Stimulated activated CD4-positive, alpha-beta T cell treated with anti-CD3 and anti-CD28 coated beads, Interleukin-15, amount 100 ng/mL, for 24 hours (primary cell): Measurements from ENCODE around the gene CASQ2.
"Not testable (repeated sequence)": the region's sequence is repeated elsewhere in the genome, so short reads cannot be mapped to it uniquely, and the experiment has no call there.

ENCODE experiments used
- DNase-seq: peaks from one replicate; pipeline ENCODE4 v3.0.0-alpha.2; 2020

CASQ2 gene

DNA sequence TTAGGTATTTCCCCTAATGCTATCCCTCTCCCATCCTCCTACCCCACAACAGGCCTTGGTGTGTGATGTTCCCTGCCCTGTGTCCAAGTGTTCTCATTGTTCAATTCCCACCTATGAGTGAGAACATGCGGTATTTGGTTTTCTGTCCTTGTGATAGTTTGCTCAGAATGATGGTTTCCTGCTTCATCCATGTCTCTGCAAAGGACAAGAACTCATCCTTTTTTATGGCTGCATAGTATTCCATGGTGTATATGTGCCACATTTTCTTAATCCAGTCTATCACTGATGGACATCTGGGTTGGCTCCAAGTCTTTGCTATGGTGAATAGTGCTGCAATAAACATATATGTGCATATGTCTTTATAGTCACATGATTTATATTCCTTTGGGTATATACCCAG is 10.6 kb upstream of the CASQ2 start:
- not testable (repeated sequence) for DNase-seq

DNA sequence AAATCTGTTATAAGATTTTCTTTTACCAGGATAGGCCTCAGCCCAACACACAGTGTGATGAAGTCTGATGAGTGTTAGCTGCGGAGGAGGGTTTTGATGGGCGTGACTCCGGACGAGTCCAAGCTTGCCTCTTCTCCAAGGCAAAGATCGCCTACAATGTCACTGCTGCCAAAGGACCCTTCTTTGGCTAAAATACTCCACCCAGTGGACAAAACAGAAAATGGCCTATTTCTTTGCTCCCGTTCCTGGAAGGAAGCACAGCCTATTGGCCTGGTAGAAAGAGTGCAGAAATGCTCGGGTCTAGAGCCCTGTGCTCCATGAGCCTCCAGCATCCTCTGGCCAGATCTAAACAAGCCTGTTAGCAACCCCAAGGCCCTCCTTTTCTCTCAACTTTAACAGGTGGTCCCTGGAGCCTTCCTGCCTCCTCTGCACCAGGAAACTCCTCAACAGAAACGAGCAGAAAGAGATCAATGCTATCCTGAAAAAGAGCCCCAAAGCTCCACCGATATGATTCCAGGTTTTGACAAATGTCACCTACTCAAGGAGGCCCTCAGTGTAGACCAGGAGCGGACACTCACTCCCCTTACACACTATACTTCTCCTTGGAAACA is 3.4 kb upstream of the CASQ2 start:
- peak; percentile 22 for DNase-seq

- no peak for DNase-seq
Observed at GRCh38 chr1:115771094-115771846, 2.8 kb upstream of the CASQ2 start.

- no peak for DNase-seq
Observed at GRCh38 chr1:115767403-115767802, 1.1 kb downstream of the CASQ2 start.

DNA sequence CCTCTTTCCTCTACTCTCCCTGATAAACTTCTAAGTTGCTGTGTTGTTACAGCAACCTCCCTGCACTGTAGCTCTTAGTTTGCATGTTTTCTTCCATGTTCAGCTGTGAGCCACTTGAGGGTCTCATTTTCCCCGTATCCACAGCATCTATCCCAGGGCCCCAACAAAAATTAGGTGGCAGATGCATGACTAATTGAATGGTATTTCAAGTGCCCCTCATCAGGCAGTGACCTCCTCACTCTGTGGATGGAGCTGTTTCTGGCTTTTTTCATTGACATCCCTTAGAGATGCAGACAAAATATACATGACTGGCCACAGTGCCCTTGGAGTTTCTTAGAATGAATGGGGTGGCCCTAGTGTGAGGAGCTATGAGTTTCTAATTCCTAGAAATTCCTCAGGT is 3.4 kb downstream of the CASQ2 start:
- DNase-seq = no peak

DNA sequence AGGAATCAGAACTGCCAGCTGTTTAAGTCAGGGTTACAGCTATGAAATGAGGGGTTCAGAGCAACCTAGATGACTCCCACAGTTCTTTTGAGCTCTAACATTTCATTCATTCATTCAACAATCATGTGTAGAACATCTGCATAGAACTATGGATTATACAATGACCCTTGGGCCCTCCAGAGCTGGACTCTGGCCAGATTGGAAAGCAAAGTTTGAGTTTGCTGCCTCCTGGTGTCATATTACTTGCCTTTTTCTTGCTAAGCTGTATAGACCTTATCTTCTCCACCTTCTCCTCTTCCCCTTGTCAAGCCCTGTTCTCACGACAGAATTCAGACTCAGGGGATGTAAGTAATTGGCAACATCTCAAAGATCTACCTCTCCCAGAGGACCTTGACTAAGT is 4.0 kb downstream of the CASQ2 start:
- no peak for DNase-seq

- no peak for DNase-seq
Observed at GRCh38 chr1:115762779-115763178, 5.7 kb downstream of the CASQ2 start.

DNA sequence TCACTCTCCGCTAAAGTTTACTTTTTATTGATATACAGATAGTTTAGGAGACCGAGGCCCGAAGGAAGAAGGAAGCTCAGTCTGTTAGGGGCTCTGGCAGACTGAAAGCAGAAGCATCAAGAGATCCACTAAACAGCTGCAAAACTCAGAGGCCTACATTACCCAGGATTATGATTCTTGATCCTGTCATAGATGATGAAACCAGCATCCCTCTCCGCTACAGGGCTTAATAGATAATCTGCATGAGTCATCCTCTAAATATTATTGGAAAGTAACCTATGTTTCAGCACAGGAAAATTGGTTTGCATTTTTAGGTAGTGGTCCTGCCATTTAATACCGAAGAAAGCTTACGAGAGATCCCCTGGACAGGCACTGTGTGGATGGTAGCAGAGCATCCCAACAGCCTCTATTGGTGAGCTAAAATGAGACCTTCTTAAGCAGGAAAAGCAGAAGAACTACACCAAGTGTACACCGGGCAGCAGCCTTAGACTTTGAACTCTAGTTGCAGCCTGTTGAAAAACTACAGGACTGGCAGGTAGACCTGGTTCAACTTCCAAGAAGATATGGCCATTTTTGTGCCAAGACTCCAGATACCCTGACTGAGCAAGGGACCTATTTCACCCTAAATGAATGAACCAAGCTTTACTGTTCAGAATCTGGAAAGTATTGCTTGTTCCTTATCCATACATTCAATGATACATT is 6.8 kb downstream of the CASQ2 start:
- DNase-seq = no peak

- DNase-seq = no peak
Observed at GRCh38 chr1:115757856-115758255, 10.7 kb downstream of the CASQ2 start.

DNA sequence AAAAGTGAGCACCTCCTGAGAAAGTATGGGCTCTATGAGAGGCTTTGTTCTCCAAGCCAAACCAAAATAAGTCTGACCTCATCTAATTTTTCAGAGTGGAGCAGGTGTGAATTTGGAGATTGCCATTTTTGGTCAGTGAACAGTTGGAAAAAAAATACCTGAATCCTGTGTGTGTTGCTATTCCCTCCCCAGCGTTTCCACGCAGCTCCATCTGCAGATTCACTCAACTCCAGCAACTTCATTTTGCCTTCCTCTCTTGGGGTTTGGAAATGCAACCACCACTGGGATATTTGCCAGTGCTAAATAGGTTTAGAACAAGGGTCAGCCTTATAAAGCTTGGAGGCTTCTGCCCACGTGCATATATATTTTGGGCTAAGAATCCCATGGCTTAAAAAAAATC is 11.2 kb downstream of the CASQ2 start:
- DNase-seq = no peak

- no peak for DNase-seq
Observed at GRCh38 chr1:115755456-115756370, 12.8 kb downstream of the CASQ2 start.

DNA sequence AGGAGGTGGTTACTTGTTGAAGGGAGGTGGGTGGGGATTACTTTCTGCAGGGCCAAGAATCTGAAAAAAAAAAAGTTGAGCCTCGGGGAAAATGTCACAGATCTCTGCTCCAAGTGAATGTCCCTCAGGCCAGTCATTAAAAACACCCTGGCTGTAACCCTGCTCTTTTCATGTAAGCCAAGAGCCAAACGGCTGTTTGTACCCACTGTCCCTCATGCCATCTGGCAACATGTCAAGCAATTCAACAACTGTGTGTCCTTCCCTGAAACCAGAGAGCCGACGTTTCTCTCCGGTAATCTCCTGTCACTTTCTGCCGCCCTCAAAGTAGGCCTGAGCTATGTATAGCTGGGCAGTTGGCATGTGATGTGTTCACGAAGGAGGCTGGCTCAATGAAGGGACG is 14.7 kb downstream of the CASQ2 start:
- DNase-seq = no peak

DNA sequence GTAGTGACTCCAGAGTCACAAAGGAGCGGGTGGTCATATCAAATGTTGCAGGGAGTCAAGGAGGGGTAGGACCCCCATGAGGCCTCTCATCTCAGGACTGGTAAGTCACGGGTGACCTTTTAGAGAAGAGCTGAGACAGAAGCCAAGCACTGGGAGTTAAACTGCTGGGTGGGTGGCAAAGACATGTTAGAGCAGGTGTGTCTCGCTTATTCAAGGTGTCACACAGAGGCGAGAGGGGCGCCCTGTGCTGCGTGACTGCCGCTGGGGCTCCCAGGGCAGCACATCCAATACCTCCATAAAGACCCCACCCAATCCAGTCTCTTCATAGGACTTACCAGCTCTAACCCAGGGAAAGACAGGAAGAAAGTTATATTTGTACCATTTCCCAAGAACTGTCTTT is 15.2 kb downstream of the CASQ2 start:
- no peak for DNase-seq

DNA sequence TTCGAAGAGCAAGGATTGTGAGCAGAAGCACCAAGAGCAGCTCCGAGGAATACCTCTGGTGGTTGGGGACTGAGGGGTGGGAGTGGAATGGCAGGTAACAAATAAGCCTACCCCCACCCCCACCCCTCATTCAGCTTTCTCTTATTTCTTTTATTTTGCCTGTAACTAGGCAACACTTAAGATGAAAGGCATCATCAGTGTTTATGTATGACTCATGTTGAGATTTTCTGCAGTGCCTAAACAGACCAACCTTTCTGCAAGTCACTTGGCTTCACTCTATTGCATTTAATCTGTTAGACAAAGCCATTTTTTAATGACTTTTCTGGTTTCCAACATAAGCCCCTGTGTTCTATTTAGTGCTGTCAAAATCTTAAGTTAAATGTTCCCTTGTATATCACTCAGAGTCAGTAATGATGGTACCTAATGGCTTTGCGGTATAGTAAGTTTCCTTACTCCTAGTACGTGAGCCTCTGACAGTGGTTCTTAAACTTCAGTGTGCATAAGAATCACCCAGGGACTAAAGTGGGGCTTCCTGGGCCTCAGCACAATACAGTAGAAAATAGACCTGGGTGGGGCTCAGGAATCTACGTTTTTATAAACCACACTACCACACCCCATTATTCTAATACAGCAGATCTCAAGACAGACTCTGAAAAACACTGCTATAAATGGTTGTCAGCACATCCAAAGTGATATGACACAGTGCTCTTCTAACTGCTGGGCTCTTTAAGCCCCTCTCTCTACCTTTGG is 19.9 kb downstream of the CASQ2 start:
- DNase-seq = no peak

DNA sequence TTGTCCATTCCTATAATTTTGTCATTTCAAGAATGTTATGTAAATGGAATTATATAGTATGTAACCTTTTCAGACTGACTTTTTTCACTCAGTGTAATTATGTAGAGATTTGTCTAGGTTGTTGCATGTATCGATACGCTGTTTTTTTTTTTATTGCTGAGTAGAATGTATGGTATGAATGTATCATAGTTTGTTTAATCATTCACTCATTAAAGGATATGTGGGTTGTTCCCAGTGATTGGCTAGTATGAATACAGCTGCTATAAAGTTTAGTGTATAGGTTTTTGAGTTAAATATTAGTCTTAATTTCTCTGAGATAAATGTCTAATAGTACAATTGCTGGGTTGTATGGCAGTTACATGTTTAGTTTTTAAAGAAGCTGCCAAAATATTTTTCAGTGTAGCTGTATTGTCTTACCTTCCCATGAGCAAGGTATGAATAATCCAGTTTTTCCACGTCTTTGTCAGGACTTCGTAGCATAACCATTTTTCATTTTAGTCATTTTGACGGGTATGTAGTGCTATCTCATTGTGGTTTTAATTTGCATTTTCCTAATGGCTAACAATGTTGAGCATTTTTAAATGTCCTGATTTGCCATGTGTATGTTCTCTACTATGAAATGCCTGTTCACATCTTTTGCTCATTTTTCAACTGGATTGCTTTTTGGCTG is 22.4 kb downstream of the CASQ2 start:
- DNase-seq = no peak

- no peak for DNase-seq
Observed at GRCh38 chr1:115744646-115745275, 23.8 kb downstream of the CASQ2 start.

DNA sequence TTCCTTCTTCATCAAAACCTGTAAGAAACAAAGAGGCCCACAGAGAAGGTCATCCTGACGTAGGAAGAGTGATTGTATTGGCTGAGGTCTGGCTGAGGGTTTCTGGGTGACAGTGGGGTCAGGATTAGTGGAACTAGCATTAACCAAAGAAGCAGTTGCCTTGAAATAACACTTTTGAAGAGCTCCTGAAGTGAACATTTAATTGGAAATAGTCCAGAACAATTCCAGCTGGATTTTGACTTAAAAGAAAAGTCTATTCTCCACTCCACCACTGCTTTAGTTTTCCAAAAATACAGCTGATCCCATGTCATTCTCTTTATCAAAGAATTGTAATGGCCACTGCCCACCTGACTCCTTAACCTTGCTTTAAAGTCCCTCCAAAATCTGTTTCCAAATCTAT is 27.7 kb downstream of the CASQ2 start:
- DNase-seq = no peak

GRCh38 chr1:115732316-115732715 is 36.2 kb downstream of the CASQ2 start:
- no peak for DNase-seq

DNA sequence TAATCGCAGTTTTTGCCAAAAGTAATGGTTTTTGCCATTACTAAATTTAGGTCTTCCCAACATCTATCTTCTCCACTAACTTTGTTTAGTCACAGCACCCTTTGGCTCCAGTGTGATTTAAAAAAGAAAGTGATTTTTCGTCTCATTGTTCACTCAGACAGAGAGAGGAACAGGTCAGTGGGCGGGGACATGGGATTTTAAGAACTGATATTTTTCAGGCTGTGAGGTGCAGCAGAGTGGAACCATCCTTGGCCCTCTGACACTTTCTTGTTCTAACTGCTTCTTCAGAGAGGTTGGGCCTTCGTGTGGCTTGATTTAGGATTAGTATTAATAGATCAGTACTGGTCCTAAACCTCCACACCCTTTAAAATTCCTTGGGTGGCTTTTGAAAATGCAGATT is 38.8 kb downstream of the CASQ2 start:
- DNase-seq = no peak

DNA sequence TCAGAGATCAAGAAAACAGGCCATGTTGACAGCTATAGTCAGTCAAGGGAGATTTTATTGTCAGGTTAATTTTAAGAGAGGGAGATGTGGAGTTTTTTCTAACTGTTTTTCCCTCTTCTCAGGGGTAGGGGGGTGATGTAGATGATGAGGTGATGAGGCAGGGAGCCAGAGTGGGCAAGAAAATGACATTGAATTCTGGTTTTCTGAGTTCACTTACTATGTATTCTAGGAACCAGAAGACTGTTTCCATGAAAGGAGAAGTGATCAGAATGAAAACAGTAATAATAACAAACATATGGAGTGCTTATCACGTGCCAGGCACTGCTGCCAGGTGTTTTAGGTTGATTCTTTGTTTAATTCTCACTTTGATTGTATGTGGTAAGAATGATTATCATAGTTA is 40.2 kb downstream of the CASQ2 start:
- DNase-seq = no peak

DNA sequence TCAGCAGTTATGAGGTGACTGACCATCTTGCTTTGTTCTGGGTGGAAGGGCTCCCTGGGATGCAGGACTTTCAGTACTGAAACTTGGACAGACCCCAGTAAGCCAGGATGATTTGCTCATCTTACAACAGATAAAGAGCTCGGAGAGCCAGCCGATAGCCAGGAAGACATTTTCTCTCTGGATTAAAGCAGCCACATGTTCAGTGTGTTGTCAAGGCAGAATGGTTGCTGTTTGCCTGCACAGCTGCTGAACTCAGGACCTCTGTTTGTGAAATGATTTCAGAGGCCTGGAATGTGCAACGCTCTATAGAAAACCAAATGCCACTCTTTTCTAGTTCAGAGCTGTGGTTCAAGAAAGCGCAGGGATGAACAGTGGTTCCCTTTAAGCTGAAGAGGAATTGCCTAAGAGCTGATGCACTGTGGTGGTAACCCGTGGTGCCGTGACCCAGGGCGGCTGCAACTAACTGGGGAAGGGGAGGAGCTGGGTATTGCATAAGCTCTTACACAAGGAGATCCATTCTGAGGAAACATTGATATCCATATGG is 40.7 kb downstream of the CASQ2 start:
- DNase-seq = no peak
